GM21576 (cell line): ENCODE results near the gene UST.
A peak's percentile ranks its signal among the peaks of the same experiment; 100 is the strongest.
"Not testable (repeated sequence)": the region's sequence is repeated elsewhere in the genome, so short reads cannot be mapped to it uniquely, and the experiment has no call there.

Experiments
- ATAC-seq: cut with Tn5 transposase; IDR thresholded peaks from one replicate; pipeline ENCODE4 v1.9.1; 2021; ENCODE audit warnings: mild to moderate bottlenecking, moderate library complexity; ENCODE audit not compliant: unreplicated experiment

Gene UST

GRCh38 chr6:148764259-148765020 lies 17.6 kb downstream of the UST start:
- ATAC-seq = not testable (repeated sequence)

GRCh38 chr6:148765898-148766808 lies 19.3 kb downstream of the UST start:
- no peak for ATAC-seq

GRCh38 chr6:148768646-148769270 lies 21.9 kb downstream of the UST start:
- ATAC-seq = no peak

- no peak for ATAC-seq
Measured at GRCh38 chr6:148769304-148769968, 22.6 kb downstream of the UST start.

- ATAC-seq = no peak
Measured at GRCh38 chr6:148770408-148771211, 23.8 kb downstream of the UST start.

- ATAC-seq = no peak
Measured at GRCh38 chr6:148771212-148771601, 24.4 kb downstream of the UST start.

GRCh38 chr6:148771896-148772554 lies 25.2 kb downstream of the UST start:
- no peak for ATAC-seq

GRCh38 chr6:148775161-148775560 lies 28.3 kb downstream of the UST start:
- no peak for ATAC-seq

- no peak for ATAC-seq
Measured at GRCh38 chr6:148776321-148777308, 29.8 kb downstream of the UST start.

- no peak for ATAC-seq
Measured at GRCh38 chr6:148779142-148779562, 32.3 kb downstream of the UST start.

GRCh38 chr6:148780423-148780822 lies 33.6 kb downstream of the UST start:
- ATAC-seq = not testable (repeated sequence)

GRCh38 chr6:148780918-148781436 lies 34.1 kb downstream of the UST start:
- ATAC-seq = peak; percentile 92

GRCh38 chr6:148789948-148790347 lies 43.1 kb downstream of the UST start:
- ATAC-seq = no peak

- ATAC-seq = no peak
Measured at GRCh38 chr6:148790404-148790803, 43.6 kb downstream of the UST start.

GRCh38 chr6:148790817-148791216 lies 44.0 kb downstream of the UST start:
- peak; percentile 72 for ATAC-seq

GRCh38 chr6:148791372-148791771 lies 44.5 kb downstream of the UST start:
- no peak for ATAC-seq

GRCh38 chr6:148793721-148794120 lies 46.9 kb downstream of the UST start:
- ATAC-seq = no peak

- no peak for ATAC-seq
Measured at GRCh38 chr6:148794797-148795196, 48.0 kb downstream of the UST start.
